GM15510 (cell line): Measurements from ENCODE around the gene PPM1B.

Source experiments
- POLR2A ChIP-seq: IDR thresholded peaks from 3 replicates; pipeline ENCODE4 v1.6.1; 2011; ENCODE audit warnings: borderline replicate concordance; ENCODE audit not compliant: insufficient read length; ENCODE audit errors: extremely low read depth

Gene PPM1B

GRCh38 chr2:44212302-44212701 is 43.6 kb downstream of the PPM1B start:
- TF ChIP-seq POLR2A: no peak

GRCh38 chr2:44215827-44216226 is 47.2 kb downstream of the PPM1B start:
- TF ChIP-seq POLR2A: no peak

- TF ChIP-seq POLR2A: no peak
Measured at GRCh38 chr2:44218771-44219170, 50.1 kb downstream of the PPM1B start.

GRCh38 chr2:44226753-44227152 is 58.1 kb downstream of the PPM1B start:
- no peak for TF ChIP-seq POLR2A

GRCh38 chr2:44230378-44230777 is 61.7 kb downstream of the PPM1B start:
- TF ChIP-seq POLR2A: no peak

GRCh38 chr2:44233450-44234128 is 64.9 kb downstream of the PPM1B start:
- TF ChIP-seq POLR2A: no peak

- no peak for TF ChIP-seq POLR2A
Measured at GRCh38 chr2:44237221-44237620, 68.5 kb downstream of the PPM1B start.

- TF ChIP-seq POLR2A: no peak
Measured at GRCh38 chr2:44242904-44243303, 74.2 kb downstream of the PPM1B start.

- no peak for TF ChIP-seq POLR2A
Measured at GRCh38 chr2:44244135-44244871, 75.6 kb downstream of the PPM1B start.

- TF ChIP-seq POLR2A: no peak
Measured at GRCh38 chr2:44245083-44245861, 76.6 kb downstream of the PPM1B start.

GRCh38 chr2:44246436-44246835 is 77.8 kb downstream of the PPM1B start:
- TF ChIP-seq POLR2A: no peak

- TF ChIP-seq POLR2A: no peak
Measured at GRCh38 chr2:44246840-44247369, 78.2 kb downstream of the PPM1B start.

GRCh38 chr2:44247924-44248323 is 79.2 kb downstream of the PPM1B start:
- TF ChIP-seq POLR2A: no peak

GRCh38 chr2:44250376-44250775 is 81.7 kb downstream of the PPM1B start:
- TF ChIP-seq POLR2A: no peak

GRCh38 chr2:44254023-44254422 is 85.3 kb downstream of the PPM1B start:
- no peak for TF ChIP-seq POLR2A

GRCh38 chr2:44267269-44267795 is 98.7 kb downstream of the PPM1B start:
- no peak for TF ChIP-seq POLR2A
